DMS79 treated with DMSO at 0.1 percent for 48 hours (cell line): ENCODE measurements around the gene TBKBP1.
"Not testable (repeated sequence)": the region's sequence is repeated elsewhere in the genome, so short reads cannot be mapped to it uniquely, and the experiment has no call there.

Experiments
- DNase-seq: peaks from one replicate; lab custom pipeline; 2025; lab: John Stamatoyannopoulos, UW

TBKBP1 gene

GRCh38 chr17:47676510-47677165, 17.3 kb upstream of the TBKBP1 start:
- DNase-seq: no peak

GRCh38 chr17:47678196-47678595, 15.8 kb upstream of the TBKBP1 start:
- DNase-seq: no peak

GRCh38 chr17:47682138-47682537, 11.8 kb upstream of the TBKBP1 start:
- DNase-seq: no peak

- DNase-seq: not testable (repeated sequence)
These were observed 11.2 kb upstream of the TBKBP1 start for GRCh38 chr17:47682727-47683126.

- DNase-seq: no peak
These were observed 9.9 kb upstream of the TBKBP1 start for GRCh38 chr17:47684025-47684424.

GRCh38 chr17:47684535-47685193, 9.3 kb upstream of the TBKBP1 start:
- no peak for DNase-seq

GRCh38 chr17:47685556-47686275, 8.2 kb upstream of the TBKBP1 start:
- no peak for DNase-seq

- DNase-seq: no peak
These were observed 7.7 kb upstream of the TBKBP1 start for GRCh38 chr17:47686276-47686635.

GRCh38 chr17:47686664-47687327, 7.2 kb upstream of the TBKBP1 start:
- DNase-seq: no peak

- DNase-seq: no peak
These were observed 6.7 kb upstream of the TBKBP1 start for GRCh38 chr17:47687328-47687690.

- DNase-seq: no peak
These were observed 6.2 kb upstream of the TBKBP1 start for GRCh38 chr17:47687748-47688147.

- DNase-seq: no peak
These were observed 3.8 kb upstream of the TBKBP1 start for GRCh38 chr17:47690121-47690520.

GRCh38 chr17:47692137-47692894, 1.6 kb upstream of the TBKBP1 start:
- no peak for DNase-seq

GRCh38 chr17:47692895-47693730, 848 bp upstream of the TBKBP1 start:
- no peak for DNase-seq

- no peak for DNase-seq
These were observed 844 bp downstream of the TBKBP1 start for GRCh38 chr17:47694581-47695428.

- no peak for DNase-seq
These were observed 1.7 kb downstream of the TBKBP1 start for GRCh38 chr17:47695429-47696376.

- no peak for DNase-seq
These were observed 3.0 kb downstream of the TBKBP1 start for GRCh38 chr17:47696717-47697642.
